ENCODE measurements around the gene IGSF21.

The IGSF21 gene

GRCh38 chr1:18320051-18320450 lies 212.5 kb downstream of the IGSF21 start:
- no peak overlapping the region for H4K12ac ChIP-seq (ENCODE audit: low read depth, low read length)
- no peak overlapping the region for H2AK5ac ChIP-seq (ENCODE audit: low read length)
- WGBS (ENCODE audit: extremely low coverage, insufficient coverage, insufficient read length): no CpG with 5 or more reads among the region's 7 CpGs

DNA sequence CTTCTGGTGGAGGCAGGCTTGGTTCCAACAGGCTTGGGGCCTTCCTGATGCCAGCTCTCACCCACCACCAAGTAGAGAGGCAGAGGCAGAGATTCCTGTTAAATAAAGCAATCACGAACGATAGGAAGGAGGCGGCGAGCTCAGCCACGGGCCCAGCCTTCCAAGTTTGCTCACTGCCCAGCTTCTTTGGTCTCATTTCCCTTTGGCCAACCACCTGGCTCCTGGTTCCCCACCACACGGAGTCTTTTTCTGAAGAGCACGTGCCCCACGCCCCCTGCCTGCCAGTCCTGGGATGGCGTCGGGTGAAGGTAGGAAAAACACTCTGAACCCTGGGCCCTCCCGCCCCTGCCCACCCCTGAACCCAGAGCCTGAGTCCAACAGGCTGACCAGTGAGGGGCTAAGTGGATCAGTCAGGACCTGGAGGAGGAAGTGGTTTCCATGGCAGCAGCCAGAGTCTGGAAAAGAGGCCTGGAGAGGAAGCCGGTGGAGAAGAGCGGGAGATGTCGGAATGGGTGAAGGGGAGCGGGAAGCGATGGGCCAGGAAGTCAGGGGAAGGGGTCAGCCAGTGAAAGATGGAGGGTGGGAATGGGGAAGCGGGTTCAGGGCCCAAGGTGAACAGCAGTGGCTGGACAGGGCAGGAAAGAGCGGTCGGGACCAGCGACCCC lies 214.9 kb downstream of the IGSF21 start:
- no peaks in the 10 kb centered on the region for H3K79me2 ChIP-seq (ENCODE audit: control insufficient read depth, insufficient read depth, low read length, poor library complexity)
- peaks cover 2% of the 10 kb centered on the region for H3K9me3 ChIP-seq (ENCODE audit: insufficient read depth, low read depth, low read length)
- H3K14ac ChIP-seq (ENCODE audit: low read length): no peak overlapping the region
- H3K9ac ChIP-seq (ENCODE audit: low read length): no peak overlapping the region
- no peak for DNase-seq
- no peak overlapping the region for H3K4me3 ChIP-seq (ENCODE audit: low read depth, low read length)
- peaks cover 0 to 5% of the 10 kb centered on the region in 2 experiments for H3K4me1 ChIP-seq (ENCODE audit: control insufficient read depth in 1 of 2, insufficient read depth in 2 of 2, low read length in 2 of 2)
- no peak overlapping the region for H2BK120ac ChIP-seq (ENCODE audit: insufficient read depth, low read length, poor library complexity)
- H4K8ac ChIP-seq (ENCODE audit: low read depth, low read length): no peak overlapping the region
- H2AK5ac ChIP-seq (ENCODE audit: low read length): no peak overlapping the region
- no peak overlapping the region for H2AFZ ChIP-seq (ENCODE audit: insufficient read depth, low read length, poor library complexity)
- no peak overlapping the region for H2BK5ac ChIP-seq (ENCODE audit: low read depth, low read length, poor library complexity)
- H2BK12ac ChIP-seq (ENCODE audit: low read length): no peak overlapping the region
- H3K27me3 ChIP-seq (ENCODE audit: insufficient read depth, low read length): no peaks in the 10 kb centered on the region
- no peak overlapping the region for H3K23ac ChIP-seq (ENCODE audit: low read length)
- no peaks in the 10 kb centered on the region for H3K36me3 ChIP-seq (ENCODE audit: control insufficient read depth in 1 of 2, insufficient read depth in 2 of 2, low read length in 2 of 2)
- no peak overlapping the region for H3K27ac ChIP-seq (ENCODE audit: low read depth, low read length)
- no peak overlapping the region for H3K4ac ChIP-seq (ENCODE audit: low read depth, low read length)
- H4K91ac ChIP-seq (ENCODE audit: low read depth, low read length): no peak overlapping the region
- WGBS (ENCODE audit: extremely low coverage, insufficient coverage, insufficient read length): no CpG with 5 or more reads among the region's 20 CpGs
- no peak overlapping the region for H3K18ac ChIP-seq (ENCODE audit: low read length)
- H3K79me1 ChIP-seq (ENCODE audit: low read length): no peaks in the 10 kb centered on the region
- H4K12ac ChIP-seq (ENCODE audit: low read depth, low read length): no peak overlapping the region
- H3K4me2 ChIP-seq (ENCODE audit: low read length): no peak overlapping the region

More at GRCh38 chr1:18320051-18320450, 212.5 kb downstream of the IGSF21 start:
- H3K79me1 ChIP-seq (ENCODE audit: low read length): no peaks in the 10 kb centered on the region
- H2AFZ ChIP-seq (ENCODE audit: insufficient read depth, low read length, poor library complexity): no peak overlapping the region
- no peak overlapping the region for H3K14ac ChIP-seq (ENCODE audit: low read length)
- H2BK12ac ChIP-seq (ENCODE audit: low read length): no peak overlapping the region
- H3K9ac ChIP-seq (ENCODE audit: low read length): no peak overlapping the region
- H3K27me3 ChIP-seq (ENCODE audit: insufficient read depth, low read length): no peaks in the 10 kb centered on the region
- no peak overlapping the region for H4K8ac ChIP-seq (ENCODE audit: low read depth, low read length)
- DNase-seq: no peak
- no peak overlapping the region for H3K18ac ChIP-seq (ENCODE audit: low read length)
- no peak overlapping the region for H3K4me3 ChIP-seq (ENCODE audit: low read depth, low read length)
- H3K23ac ChIP-seq (ENCODE audit: low read length): no peak overlapping the region
- H3K4ac ChIP-seq (ENCODE audit: low read depth, low read length): no peak overlapping the region
- H4K91ac ChIP-seq (ENCODE audit: low read depth, low read length): no peak overlapping the region
- no peak overlapping the region for H2BK120ac ChIP-seq (ENCODE audit: insufficient read depth, low read length, poor library complexity)
- no peaks in the 10 kb centered on the region for H3K79me2 ChIP-seq (ENCODE audit: control insufficient read depth, insufficient read depth, low read length, poor library complexity)
- no peaks in the 10 kb centered on the region for H3K36me3 ChIP-seq (ENCODE audit: control insufficient read depth in 1 of 2, insufficient read depth in 2 of 2, low read length in 2 of 2)
- H2BK5ac ChIP-seq (ENCODE audit: low read depth, low read length, poor library complexity): no peak overlapping the region
- no peak overlapping the region for H3K27ac ChIP-seq (ENCODE audit: low read depth, low read length)
- H3K9me3 ChIP-seq (ENCODE audit: insufficient read depth, low read depth, low read length): peaks cover 2% of the 10 kb centered on the region
- H3K4me1 ChIP-seq (ENCODE audit: control insufficient read depth in 1 of 2, insufficient read depth in 2 of 2, low read length in 2 of 2): peaks cover 0 to 5% of the 10 kb centered on the region in 2 experiments
- no peak overlapping the region for H3K4me2 ChIP-seq (ENCODE audit: low read length)

DNA sequence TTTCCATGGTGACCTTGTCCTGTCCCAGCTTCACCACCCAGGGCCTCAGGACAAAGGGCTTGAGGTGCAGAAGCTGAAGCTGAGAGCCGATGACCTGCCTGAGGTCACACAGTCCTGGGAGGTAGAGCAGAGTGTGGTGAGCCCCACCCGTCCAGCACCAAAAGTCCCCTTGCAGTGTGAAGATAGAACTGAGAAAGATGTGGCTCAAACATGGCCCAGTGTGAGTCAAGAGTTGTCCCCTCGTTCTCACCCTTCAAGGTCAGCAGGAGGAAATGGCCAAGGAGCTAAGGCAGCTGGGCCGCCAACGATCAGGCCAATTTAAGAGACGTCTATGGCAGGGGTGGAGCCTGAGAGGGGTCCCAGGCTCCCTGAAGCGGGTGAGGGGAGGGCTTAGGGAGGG lies 215.7 kb downstream of the IGSF21 start:
- H3K9me3 ChIP-seq (ENCODE audit: insufficient read depth, low read depth, low read length): peaks cover 2% of the 10 kb centered on the region
- no peak overlapping the region for H2BK12ac ChIP-seq (ENCODE audit: low read length)
- H3K14ac ChIP-seq (ENCODE audit: low read length): no peak overlapping the region
- no peak overlapping the region for H4K12ac ChIP-seq (ENCODE audit: low read depth, low read length)
- no peak overlapping the region for H3K4ac ChIP-seq (ENCODE audit: low read depth, low read length)
- H3K4me3 ChIP-seq (ENCODE audit: low read depth, low read length): no peak overlapping the region
- H3K79me1 ChIP-seq (ENCODE audit: low read length): no peaks in the 10 kb centered on the region
- no CpG with 5 or more reads among the region's 7 CpGs for WGBS (ENCODE audit: extremely low coverage, insufficient coverage, insufficient read length)
- no peaks in the 10 kb centered on the region for H3K79me2 ChIP-seq (ENCODE audit: control insufficient read depth, insufficient read depth, low read length, poor library complexity)
- H3K23ac ChIP-seq (ENCODE audit: low read length): no peak overlapping the region
- H2BK120ac ChIP-seq (ENCODE audit: insufficient read depth, low read length, poor library complexity): no peak overlapping the region
- no peak overlapping the region for H2AFZ ChIP-seq (ENCODE audit: insufficient read depth, low read length, poor library complexity)
- H2AK5ac ChIP-seq (ENCODE audit: low read length): no peak overlapping the region
- H3K18ac ChIP-seq (ENCODE audit: low read length): no peak overlapping the region
- no peak overlapping the region for H2BK5ac ChIP-seq (ENCODE audit: low read depth, low read length, poor library complexity)
- no peak overlapping the region for H3K4me2 ChIP-seq (ENCODE audit: low read length)
- no peak overlapping the region for H4K8ac ChIP-seq (ENCODE audit: low read depth, low read length)
- peaks cover 0 to 5% of the 10 kb centered on the region in 2 experiments for H3K4me1 ChIP-seq (ENCODE audit: control insufficient read depth in 1 of 2, insufficient read depth in 2 of 2, low read length in 2 of 2)
- H3K9ac ChIP-seq (ENCODE audit: low read length): no peak overlapping the region
- H3K27ac ChIP-seq (ENCODE audit: low read depth, low read length): no peak overlapping the region
- H4K91ac ChIP-seq (ENCODE audit: low read depth, low read length): no peak overlapping the region
- no peak for DNase-seq
- H3K36me3 ChIP-seq (ENCODE audit: control insufficient read depth in 1 of 2, insufficient read depth in 2 of 2, low read length in 2 of 2): no peaks in the 10 kb centered on the region
- no peaks in the 10 kb centered on the region for H3K27me3 ChIP-seq (ENCODE audit: insufficient read depth, low read length)

- H3K4me3 ChIP-seq (ENCODE audit: low read depth, low read length): no peak overlapping the region
- peaks cover 0 to 5% of the 10 kb centered on the region in 2 experiments for H3K4me1 ChIP-seq (ENCODE audit: control insufficient read depth in 1 of 2, insufficient read depth in 2 of 2, low read length in 2 of 2)
- no peak overlapping the region for H3K14ac ChIP-seq (ENCODE audit: low read length)
- H3K4me2 ChIP-seq (ENCODE audit: low read length): no peak overlapping the region
- no peak overlapping the region for H3K18ac ChIP-seq (ENCODE audit: low read length)
- WGBS (ENCODE audit: extremely low coverage, insufficient coverage, insufficient read length): no CpG with 5 or more reads among the region's 10 CpGs
- no peak overlapping the region for H2BK5ac ChIP-seq (ENCODE audit: low read depth, low read length, poor library complexity)
- H3K27ac ChIP-seq (ENCODE audit: low read depth, low read length): no peak overlapping the region
- no peak overlapping the region for H3K4ac ChIP-seq (ENCODE audit: low read depth, low read length)
- H3K36me3 ChIP-seq (ENCODE audit: control insufficient read depth in 1 of 2, insufficient read depth in 2 of 2, low read length in 2 of 2): no peaks in the 10 kb centered on the region
- H4K91ac ChIP-seq (ENCODE audit: low read depth, low read length): no peak overlapping the region
- H2AFZ ChIP-seq (ENCODE audit: insufficient read depth, low read length, poor library complexity): no peak overlapping the region
- no peak overlapping the region for H3K23ac ChIP-seq (ENCODE audit: low read length)
- H3K9me3 ChIP-seq (ENCODE audit: insufficient read depth, low read depth, low read length): peaks cover 2% of the 10 kb centered on the region
- H4K8ac ChIP-seq (ENCODE audit: low read depth, low read length): no peak overlapping the region
- H3K9ac ChIP-seq (ENCODE audit: low read length): no peak overlapping the region
- H2BK120ac ChIP-seq (ENCODE audit: insufficient read depth, low read length, poor library complexity): no peak overlapping the region
- no peaks in the 10 kb centered on the region for H3K27me3 ChIP-seq (ENCODE audit: insufficient read depth, low read length)
- no peaks in the 10 kb centered on the region for H3K79me2 ChIP-seq (ENCODE audit: control insufficient read depth, insufficient read depth, low read length, poor library complexity)
- H3K79me1 ChIP-seq (ENCODE audit: low read length): no peaks in the 10 kb centered on the region
- no peak overlapping the region for H2AK5ac ChIP-seq (ENCODE audit: low read length)
- H2BK12ac ChIP-seq (ENCODE audit: low read length): no peak overlapping the region
- H4K12ac ChIP-seq (ENCODE audit: low read depth, low read length): no peak overlapping the region
- peak in 1 of 2 donors; percentile 25 for DNase-seq
Observed at GRCh38 chr1:18324246-18324645, 216.6 kb downstream of the IGSF21 start.

Measured in trophoblast cell (in vitro differentiated cells and primary cell).